Measurements from ENCODE around the gene TRPM5. TPM values are rescaled to one million over a fixed set of nuclear protein-coding genes. Genes with fewer than 3 reads are reported as not detected.

The TRPM5 gene
- total RNA-seq, 2 experiments from 2014 or later: not detected

DNA sequence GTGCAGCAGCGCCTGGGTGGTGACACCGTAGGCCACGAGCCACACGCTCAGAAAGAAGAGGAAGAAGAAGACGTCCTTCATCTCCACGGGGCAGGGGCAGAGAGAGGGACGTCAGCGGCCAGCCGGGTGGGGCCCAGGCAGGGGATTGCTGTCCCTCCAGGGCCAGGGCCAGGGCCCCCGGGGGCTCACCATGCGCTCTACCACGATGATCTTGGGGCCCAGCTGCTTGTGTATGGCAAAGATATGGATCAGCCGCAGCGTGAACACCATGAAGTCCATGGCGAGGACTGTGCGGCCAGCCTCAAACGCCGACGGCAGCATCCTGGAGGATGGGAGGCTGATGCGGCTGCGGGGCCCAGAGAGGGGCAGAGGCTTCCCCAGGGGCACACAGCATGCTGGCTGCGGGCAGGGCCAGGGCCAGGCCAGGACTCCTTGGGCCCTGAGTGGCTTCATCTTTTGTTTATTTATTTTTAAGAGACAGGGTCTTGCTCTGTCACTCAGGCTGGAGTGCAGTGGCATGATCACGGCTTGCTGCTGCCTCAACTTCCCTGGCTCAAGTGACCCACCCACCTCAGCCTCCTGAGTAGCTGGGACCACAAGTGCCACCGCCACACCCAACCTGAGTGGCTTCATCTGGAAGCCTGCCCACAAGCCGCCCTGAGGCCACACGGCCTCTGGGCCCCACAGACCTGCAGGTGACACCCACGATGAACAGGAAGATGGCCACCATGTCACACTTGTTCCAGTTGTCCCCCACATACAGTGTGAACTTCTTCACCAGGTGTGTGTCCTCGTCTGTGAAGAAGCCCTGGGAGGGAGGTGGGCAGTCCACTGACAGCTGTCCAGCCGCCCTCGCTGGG lies 32.6 kb downstream of the TRPM5 start:
- H3K79me2 ChIP-seq (ENCODE audit: insufficient read depth, low read depth, low read length): no peaks in the 10 kb centered on the region
- no peaks in the 10 kb centered on the region for H3K9me2 ChIP-seq (ENCODE audit: insufficient read depth, low read length)
- H3K4me1 ChIP-seq (ENCODE audit: insufficient read depth, low read length, poor library complexity, severe bottlenecking): no peaks in the 10 kb centered on the region
- no peak overlapping the region for H3K4me2 ChIP-seq (ENCODE audit: low read length)
- H3K9me3 ChIP-seq (ENCODE audit: low read length): no peaks in the 10 kb centered on the region
- no peak overlapping the region for H2AFZ ChIP-seq (ENCODE audit: low read length)
- ChIA-PET CTCF (ENCODE audit: unreplicated experiment) (no interaction called here), POLR2A (no interaction called here)
- no peak overlapping the region for H3K27ac ChIP-seq (ENCODE audit: low read depth, low read length, poor library complexity, severe bottlenecking)
- no peak overlapping the region for H3K4me3 ChIP-seq (ENCODE audit: low read depth, low read length, poor library complexity, severe bottlenecking)
- H4K20me1 ChIP-seq (ENCODE audit: insufficient read depth, low read length): no peaks in the 10 kb centered on the region
- BruUV-seq (replicated peaks): no TSS peak
- intact Hi-C loops (cut with micrococcal nuclease; ENCODE audit: unreplicated experiment): no loop called here
- no peak for TF ChIP-seq EZH2phosphoT487 (IDR thresholded peaks at IDR 0.05; ENCODE audit: borderline replicate concordance, low read depth, low read length)
- TF ChIP-seq, protein P1, sequence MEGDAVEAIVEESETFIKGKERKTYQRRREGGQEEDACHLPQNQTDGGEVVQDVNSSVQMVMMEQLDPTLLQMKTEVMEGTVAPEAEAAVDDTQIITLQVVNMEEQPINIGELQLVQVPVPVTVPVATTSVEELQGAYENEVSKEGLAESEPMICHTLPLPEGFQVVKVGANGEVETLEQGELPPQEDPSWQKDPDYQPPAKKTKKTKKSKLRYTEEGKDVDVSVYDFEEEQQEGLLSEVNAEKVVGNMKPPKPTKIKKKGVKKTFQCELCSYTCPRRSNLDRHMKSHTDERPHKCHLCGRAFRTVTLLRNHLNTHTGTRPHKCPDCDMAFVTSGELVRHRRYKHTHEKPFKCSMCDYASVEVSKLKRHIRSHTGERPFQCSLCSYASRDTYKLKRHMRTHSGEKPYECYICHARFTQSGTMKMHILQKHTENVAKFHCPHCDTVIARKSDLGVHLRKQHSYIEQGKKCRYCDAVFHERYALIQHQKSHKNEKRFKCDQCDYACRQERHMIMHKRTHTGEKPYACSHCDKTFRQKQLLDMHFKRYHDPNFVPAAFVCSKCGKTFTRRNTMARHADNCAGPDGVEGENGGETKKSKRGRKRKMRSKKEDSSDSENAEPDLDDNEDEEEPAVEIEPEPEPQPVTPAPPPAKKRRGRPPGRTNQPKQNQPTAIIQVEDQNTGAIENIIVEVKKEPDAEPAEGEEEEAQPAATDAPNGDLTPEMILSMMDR (conservative IDR thresholded peaks at IDR 0.05; ENCODE audit: low read length): no peak
- DNase-seq (ENCODE audit: low spot score): no peak
- no peaks in the 10 kb centered on the region for H3K36me3 ChIP-seq (ENCODE audit: insufficient read depth, low read length)

GRCh38 chr11:2410616-2411015 lies 33.7 kb downstream of the TRPM5 start:
- Histone ChIP-seq H3K27ac (ENCODE audit: low read depth, low read length, poor library complexity, severe bottlenecking) (no peak overlapping the region), H3K36me3 (ENCODE audit: insufficient read depth, low read length) (no peaks in the 10 kb centered on the region), H3K9me2 (ENCODE audit: insufficient read depth, low read length) (no peaks in the 10 kb centered on the region), H3K9me3 (ENCODE audit: low read length) (no peaks in the 10 kb centered on the region), H2AFZ (ENCODE audit: low read length) (no peak overlapping the region), H3K4me1 (ENCODE audit: insufficient read depth, low read length, poor library complexity, severe bottlenecking) (no peaks in the 10 kb centered on the region), H3K4me2 (ENCODE audit: low read length) (no peak overlapping the region), H3K4me3 (ENCODE audit: low read depth, low read length, poor library complexity, severe bottlenecking) (no peak overlapping the region), H4K20me1 (ENCODE audit: insufficient read depth, low read length) (no peaks in the 10 kb centered on the region), H3K79me2 (ENCODE audit: insufficient read depth, low read depth, low read length) (no peaks in the 10 kb centered on the region)
- intact Hi-C loops (cut with micrococcal nuclease; ENCODE audit: unreplicated experiment): no loop called here
- BruUV-seq (replicated peaks): no TSS peak
- ChIA-PET CTCF (ENCODE audit: unreplicated experiment) (interaction anchor here (0.7 kb wide), 1 partner anchor 106 kb away, joined by 4 read pairs; no protein-coding TSS in a partner anchor), POLR2A (no interaction called here)
- TF ChIP-seq EZH2phosphoT487 (IDR thresholded peaks at IDR 0.05; ENCODE audit: borderline replicate concordance, low read depth, low read length): no peak
- TF ChIP-seq, protein P1 (conservative IDR thresholded peaks at IDR 0.05; ENCODE audit: low read length): no peak
- no peak for DNase-seq (ENCODE audit: low spot score)

Measured in OCI-LY7 (cell line).